HG03469 (cell line): Measurements from ENCODE around the gene KCNH8.

ENCODE experiments used
- ATAC-seq: cut with Tn5 transposase; IDR thresholded peaks from one replicate; pipeline ENCODE4 v1.9.1; 2021; ENCODE audit warnings: mild to moderate bottlenecking, moderate library complexity, moderate number of reproducible peaks; ENCODE audit not compliant: unreplicated experiment

The KCNH8 gene

GRCh38 chr3:19574268-19574667 is 426.0 kb downstream of the KCNH8 start:
- no peak for ATAC-seq

GRCh38 chr3:19576343-19576742 is 428.0 kb downstream of the KCNH8 start:
- ATAC-seq, result no peak
